ENCODE results near the gene CDH15.
"Not testable (repeated sequence)": the region's sequence is repeated elsewhere in the genome, so short reads cannot be mapped to it uniquely, and the experiment has no call there.

The CDH15 gene

DNA sequence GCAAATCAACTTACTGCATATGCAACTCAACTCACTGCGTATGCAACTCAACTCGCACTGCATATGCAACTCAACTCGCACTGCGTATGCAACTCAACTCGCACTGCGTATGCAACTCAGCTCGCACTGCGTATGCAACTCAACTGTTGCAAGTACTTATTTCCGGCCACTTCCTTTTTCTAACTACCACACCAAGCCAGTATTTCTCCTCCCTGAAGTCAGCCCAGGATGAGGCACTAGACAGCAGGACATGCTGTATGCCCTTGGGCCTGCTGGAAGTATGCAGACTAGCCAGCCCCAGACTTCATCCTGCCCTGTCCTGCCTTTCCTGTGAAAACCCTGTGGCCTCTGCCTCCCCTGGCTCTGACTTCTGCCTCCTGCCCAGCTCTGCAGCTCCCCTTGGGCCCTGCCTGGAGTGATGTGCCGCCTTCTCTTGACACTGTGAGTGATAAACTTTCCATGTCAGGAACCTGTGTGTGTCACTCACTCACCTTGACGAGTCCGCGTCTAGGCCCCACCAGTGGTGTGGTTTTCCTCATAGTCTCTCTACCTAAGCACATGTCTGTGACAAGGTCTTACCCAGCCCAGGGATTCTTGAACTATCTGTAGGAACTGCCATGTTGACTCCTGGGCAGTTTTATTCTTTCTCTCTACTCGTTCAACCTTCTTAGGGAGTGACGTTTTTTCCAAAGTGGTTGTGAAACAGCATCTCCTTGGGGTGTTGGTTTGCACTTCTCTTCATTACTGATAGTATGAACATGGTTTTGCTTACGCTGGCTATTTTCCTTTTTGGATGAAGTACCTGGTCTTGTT lies 62.3 kb downstream of the CDH15 start:
- ATAC-seq (no peak), DNase-seq (no peak)

DNA sequence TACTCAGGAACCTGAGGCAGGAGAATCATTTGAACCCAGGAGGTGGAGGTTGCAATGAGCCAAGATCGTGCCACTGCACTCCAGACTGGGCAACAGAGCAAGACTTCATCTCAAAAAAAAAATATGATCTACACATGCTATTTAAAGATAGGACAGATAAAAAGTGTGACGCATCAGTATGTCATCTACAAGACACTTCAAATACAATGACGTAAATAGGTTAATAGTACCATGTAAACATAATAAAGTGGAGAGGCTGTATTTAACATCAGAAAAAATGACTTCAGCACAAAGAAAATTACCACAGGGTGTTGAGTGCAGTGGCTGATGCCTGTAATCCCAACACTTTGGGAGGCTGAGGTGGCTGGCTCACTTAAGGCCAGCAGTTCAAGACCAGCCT lies 66.2 kb downstream of the CDH15 start:
- DNase-seq (no peak), ATAC-seq (no peak)

DNA sequence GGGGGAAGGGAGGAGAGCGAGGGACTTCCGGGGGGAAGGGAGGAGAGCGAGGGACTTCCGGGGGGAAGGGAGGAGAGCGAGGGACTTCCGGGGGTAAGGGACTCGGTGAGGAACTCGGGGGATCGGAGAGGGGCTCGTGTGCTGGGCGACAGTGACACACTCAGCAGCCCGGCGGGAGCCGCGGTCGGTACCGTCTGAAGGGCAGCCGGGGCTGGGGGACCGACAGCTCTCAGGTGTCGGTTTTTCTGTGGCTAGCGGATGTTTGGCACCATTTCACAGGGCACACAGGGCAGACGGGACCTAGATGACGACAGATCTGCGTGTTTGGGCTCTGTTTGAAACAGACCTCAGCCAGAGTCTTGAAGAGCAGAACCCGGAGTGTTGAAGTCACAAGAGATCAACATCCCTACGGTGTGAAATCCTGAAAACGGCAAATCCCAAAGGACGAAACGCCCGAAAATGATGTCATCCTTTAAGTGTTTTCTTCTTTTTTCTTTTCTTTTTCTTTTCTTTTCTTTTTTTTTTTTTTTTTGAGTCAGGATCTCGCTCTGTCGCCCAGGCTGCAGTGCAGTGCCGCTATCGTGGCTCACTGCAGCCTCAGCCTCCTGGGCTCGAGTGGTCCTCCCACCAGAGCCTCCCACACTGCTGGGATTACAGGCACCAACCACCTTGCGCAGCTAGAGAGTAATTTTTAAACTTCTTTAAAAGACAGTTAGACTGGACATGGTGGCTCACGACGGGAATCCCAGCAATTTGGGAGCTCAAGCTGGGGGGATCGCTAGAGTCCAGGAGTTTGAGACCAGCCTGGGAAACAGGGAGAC lies 69.8 kb downstream of the CDH15 start:
- ATAC-seq: peak; percentile 85
- DNase-seq: peak; percentile 76

DNA sequence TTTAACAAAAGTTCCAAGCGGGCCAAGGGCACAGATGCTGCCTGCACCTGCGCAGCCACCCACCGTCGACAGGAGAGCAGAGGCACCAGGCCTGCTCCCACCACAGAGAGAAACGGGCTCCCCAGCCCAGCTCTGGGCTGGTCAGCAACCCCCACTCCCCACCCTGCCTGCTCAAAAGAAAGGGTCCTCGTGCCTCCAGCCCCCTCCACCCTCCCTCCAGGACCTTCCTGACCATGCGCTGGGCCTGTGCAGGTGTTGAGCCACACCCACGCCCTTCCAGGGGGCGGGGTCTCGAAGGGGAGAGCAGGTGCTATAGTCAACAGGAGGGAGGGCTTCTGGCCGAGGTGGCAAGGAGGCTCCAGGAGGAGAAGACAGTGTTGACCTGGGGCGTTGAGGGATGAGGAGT lies 71.2 kb downstream of the CDH15 start:
- ATAC-seq (no peak), DNase-seq (no peak)

DNA sequence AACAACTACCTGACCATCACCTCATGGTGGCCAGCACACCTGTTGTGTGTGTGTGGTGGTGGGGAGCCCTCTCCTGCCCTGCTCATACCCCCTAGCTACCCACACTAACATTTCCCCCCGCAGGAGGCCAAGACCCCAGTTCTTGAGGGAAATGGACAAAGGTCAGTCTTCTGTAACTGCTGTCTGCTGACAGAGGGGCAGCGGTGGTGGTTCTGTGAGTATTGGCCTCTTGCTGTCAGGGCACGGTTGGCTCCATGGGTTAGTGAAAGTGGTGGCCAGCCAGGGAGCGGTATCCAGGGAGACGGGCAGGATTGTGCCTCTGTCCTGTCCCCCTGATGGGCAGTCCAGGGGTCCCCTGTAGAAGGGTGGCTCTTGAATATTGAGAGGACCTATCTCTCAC lies 72.1 kb downstream of the CDH15 start:
- ATAC-seq (no peak), DNase-seq (no peak)

- ATAC-seq, DNase-seq: not testable (repeated sequence)
These were observed 72.7 kb downstream of the CDH15 start for GRCh38 chr16:89244264-89244663.

DNA sequence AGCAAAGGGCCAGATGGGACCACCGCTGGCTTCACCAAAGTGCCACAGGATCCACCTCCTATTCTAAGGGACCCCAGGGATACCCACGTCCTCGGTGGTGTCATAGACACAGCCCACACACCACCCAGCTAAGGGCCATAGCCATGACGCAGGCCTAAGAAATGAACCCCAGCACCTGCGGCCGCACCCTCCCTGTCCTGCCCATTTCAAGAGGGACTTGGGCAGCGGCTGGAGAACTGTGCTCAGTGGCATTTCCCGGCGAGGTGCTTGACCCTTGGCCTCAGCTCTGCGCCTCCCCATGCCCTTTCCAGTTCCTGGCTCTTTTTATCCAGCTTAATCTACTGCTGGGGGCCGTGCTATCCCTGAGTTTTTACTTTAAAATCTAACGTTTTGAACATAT lies 73.2 kb downstream of the CDH15 start:
- no peak for DNase-seq
- ATAC-seq: no peak

Data from stimulated activated naive CD8-positive, alpha-beta T cell treated with anti-CD3 and anti-CD28 coated beads, Interleukin-15, Interleukin-2, amounts not matched to agents 100 U/mL and 50 U/mL, for 24 hours (primary cell).